Measurements from ENCODE around the gene KCTD16.

The KCTD16 gene

GRCh38 chr5:144352330-144352729 is 181.7 kb downstream of the KCTD16 start:
- DNase-seq, result no peak

DNA sequence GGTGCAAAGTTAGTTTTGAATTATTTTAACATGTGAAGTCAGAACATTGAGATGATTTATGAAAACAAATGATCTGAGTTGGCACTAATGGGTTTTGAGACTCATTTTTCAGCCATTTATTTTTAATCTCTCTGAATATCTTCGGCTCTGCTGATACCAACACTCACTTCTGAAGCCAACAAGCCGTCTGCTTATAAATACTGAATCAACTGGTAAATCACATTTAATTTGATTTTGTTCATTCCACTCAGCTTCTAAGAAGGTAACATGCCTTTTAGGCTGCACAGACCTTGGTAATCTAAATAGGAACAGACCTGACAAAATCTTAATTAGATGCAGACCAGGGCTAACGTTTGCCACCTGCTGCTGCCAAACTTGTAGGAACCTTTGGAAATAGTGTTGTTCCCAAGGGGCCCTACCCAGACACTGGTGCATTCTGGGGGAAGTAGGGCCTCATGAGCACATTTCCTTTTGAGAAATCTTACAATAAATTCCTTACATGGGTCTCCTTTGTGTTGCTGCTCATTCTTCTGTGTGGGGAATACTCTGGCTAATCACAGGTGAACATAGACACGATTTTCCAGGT is 182.2 kb downstream of the KCTD16 start:
- DNase-seq, result no peak

DNA sequence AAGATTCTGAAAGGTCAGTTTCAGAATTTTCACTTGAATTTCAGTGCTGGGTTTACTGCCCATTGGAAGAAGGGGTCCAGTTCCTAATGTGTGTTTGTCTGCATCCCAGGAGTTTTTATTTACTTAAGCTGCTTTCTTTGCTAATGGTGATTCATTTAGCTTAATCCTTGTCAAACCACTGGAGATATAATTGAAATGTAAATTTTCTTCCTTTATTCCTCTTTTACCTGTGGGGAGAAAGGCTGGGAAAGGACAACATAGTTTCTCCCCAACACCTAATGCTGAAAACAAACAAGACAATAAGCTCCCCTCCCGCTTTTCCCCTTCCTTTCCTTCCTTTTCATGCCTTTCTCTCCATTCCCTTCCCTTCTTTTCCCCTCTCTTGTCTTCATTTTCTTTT is 185.8 kb downstream of the KCTD16 start:
- no peak for DNase-seq

DNA sequence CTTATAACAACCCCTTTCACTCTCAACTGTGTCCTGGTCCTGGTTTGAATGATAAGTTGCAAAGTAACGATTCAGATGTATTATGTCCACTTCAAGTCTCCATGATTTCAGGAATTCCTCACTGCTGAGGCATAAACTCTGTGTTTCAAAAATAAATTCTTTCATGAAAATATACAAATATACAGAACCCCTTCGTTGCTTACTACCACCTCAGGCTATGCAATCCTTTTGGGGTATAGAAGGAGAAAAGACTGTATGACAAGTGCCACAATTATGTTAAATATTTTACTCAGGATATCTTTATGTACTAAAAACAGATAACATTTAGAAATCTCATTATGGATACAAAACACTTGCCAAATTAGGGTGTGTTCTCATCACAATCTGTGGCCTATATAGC is 190.7 kb downstream of the KCTD16 start:
- DNase-seq, result no peak

DNA sequence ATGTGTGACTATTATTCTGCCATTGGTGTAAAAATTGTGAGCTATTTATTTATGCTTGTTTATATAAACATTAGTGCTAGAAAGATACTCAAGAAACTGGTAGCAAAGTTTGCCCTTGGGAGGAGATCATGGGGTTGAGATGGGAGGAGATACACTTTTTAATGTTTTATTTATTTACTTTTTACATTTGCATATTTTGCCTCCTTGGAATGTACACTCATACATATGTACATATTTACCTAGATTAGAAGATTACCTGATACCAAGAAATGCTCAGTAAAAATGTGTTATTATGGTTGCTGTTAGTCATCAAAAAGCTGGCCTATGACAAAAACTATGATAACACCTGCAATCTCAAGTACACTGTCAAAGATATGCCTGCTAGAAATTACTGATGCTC is 195.2 kb downstream of the KCTD16 start:
- no peak for DNase-seq

DNA sequence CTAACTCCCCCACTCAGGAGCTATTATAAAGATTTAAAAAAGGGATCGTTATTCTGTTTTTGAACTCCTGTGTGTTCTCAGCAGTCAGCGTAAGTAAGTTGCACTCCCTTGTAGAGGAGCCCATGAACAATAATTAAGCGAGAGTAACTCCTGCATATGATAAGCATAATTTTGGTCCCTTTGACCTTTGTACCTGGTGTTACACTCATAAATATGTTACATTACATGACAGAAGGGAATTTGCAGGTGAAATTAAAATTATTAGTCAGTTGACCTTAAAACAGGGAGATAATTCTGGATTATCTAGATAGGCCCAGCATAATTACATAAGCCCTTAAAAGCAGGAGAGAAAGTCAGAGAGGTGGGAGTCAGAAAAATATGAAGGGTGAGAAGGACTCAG is 197.3 kb downstream of the KCTD16 start:
- no peak for DNase-seq

GRCh38 chr5:144368556-144368955 is 197.9 kb downstream of the KCTD16 start:
- DNase-seq, result no peak

DNA sequence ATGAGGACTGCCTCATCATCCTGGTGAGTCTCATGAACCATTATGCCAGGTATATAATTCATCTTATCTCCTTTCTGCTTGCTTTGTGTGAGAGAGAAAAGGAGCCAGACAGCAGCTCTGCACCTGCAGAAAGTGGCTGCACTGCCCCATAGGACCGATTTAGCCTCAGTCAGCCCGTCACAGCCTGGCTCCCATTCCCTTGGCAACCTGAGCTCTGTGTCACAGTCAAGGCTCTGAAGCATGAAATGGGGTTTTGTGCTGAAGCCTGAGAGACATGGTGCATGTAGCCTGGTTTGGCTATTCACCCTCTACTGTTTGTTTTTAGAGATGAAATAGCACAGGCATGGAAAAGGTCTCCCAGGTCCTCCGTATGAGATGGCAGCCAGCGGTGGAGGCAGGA is 198.3 kb downstream of the KCTD16 start:
- DNase-seq, result no peak

GRCh38 chr5:144370273-144370672 is 199.6 kb downstream of the KCTD16 start:
- DNase-seq, result no peak

- DNase-seq, result no peak
These were observed 204.0 kb downstream of the KCTD16 start for GRCh38 chr5:144374637-144375036.

DNA sequence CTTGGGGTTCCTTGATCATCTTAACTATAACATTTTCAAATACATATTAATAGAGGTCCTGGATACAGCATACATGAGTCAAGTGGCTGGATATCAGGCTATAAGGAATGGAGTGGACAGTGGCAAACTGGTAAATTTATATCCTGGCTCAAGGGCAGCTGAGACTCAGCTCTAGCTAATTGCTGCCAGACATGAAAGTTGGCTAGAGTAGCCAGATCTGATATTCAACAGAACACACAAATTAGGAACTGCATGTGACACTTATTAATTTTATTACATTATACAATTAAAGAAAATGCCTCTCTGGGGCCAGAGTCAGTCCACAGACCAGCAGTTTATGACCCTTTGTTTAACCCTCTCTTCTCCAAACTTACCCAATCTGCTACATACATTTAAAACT is 206.5 kb downstream of the KCTD16 start:
- no peak for DNase-seq

DNA sequence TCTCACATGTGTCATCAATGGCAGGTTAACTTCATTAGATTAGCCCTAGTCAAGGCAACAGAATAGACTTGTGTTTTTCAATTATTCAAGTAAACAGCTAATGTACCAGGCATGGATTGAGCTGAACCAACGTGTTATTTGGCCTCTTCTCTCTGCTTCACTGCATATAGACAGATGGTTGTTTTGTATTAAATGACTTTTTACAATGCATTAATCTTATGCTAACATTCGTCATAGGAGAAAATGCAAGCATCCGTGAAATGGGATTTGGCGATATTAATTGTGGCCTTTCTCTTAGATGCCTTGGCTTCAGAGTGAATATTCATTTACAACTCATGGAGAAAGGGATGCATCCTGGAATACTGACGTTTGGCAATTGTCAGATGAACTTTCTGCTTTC is 208.0 kb downstream of the KCTD16 start:
- no peak for DNase-seq

DNA sequence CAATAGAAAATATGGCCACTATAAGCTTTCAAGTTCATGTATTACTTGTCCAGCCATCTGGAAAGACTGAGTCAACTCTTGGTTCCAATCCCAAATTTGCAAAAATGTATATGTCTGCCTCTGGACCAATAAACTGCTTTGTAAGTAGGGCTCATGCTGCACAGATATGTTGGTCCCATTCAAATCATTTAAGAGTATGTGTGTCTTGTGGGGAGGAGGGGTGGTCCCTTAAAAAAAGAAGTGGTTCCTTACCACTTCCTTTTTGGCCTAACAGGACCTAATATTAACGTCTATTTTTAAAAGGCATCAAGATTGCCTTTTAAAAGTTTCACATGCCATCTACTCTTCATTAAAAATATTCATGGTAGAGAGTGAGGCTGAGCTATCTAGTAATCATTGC is 214.9 kb downstream of the KCTD16 start:
- no peak for DNase-seq

DNA sequence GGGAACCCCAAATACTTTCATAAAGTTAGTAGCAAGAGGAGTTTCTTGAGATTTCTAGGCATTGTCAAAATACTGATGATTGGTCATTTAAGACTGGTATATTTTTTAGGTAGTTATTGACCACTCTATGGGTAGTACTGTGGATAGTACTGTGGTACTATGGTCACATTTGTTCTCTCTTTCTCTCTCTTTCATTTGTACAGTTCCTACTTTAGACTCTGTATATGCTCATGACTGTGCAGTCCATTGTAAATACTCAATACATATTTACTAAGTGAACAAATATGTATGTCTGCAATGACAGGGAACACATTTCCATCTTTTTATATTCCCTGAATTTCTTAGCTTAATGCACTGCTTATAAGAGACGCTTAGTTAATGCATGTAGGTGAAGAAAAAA is 215.6 kb downstream of the KCTD16 start:
- no peak for DNase-seq

DNA sequence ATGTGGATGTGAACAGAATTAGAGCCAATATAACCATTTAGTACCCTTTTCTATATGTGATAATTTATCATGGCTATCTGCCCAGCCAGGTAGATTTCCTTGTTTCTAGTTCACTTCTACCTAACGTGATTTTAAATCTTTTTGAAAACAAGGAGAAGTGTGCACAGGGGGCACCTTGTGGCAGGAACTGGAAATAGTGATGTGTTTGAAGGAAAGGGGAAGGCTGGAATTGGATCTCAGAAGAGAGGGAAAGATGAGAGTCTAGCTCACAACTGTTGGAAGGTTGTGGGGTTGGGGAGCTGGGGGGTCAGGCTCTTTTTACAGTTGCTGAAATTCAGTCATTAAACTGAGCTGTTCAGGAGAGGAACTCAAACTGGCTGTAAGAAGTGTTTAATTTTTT is 219.5 kb downstream of the KCTD16 start:
- no peak for DNase-seq

GRCh38 chr5:144391044-144391443 is 220.4 kb downstream of the KCTD16 start:
- DNase-seq, result no peak

- DNase-seq, result no peak
These were observed 223.2 kb downstream of the KCTD16 start for GRCh38 chr5:144393641-144394435.

DNA sequence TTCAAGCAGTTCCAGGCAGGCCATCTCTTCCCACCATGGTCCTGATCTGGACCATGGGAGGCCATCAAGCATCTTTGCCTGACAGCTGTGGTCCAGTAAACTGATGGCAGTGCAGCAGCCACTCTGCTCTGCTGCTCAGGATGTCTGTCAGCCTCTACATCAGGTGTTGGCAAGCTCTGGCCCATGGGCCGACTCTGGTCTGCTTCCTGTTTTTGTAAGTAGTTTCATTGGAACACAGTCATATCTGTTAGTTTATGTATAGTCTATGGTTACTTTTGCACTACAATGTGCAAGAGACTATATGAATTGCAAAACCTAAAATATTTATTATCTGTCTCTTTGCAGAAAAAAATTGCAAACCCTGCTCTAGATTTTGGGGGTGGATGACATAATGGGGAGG is 225.0 kb downstream of the KCTD16 start:
- DNase-seq, result no peak

- no peak for DNase-seq
These were observed 232.4 kb downstream of the KCTD16 start for GRCh38 chr5:144403058-144403457.

DNA sequence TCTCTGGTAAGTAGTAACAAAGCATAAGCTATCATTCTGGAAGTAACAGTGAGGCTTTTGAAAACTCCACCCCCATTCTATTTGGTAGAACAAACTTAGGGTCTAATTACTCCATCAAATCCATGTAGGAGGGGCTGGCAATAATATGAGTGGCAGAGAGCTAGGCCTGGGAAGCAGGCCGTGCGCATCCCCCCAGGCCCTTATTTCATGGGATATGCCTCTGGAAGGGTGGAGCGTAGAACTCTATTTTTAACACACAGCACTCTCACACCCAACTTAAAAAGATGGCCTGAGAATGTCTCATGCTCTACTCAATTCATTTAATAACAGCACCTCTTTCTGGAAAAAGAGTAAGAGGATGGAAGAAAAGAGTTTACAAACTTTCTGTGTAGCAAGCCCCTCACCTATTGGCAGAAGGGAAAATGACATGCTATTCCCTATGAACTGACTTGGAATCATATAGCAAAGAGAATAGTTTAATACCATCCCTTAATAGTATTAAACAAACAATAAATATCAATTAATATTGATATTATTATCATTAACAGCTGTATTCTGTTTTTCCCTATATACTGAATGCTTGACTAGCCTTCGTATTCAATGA is 233.2 kb downstream of the KCTD16 start:
- no peak for DNase-seq

DNA sequence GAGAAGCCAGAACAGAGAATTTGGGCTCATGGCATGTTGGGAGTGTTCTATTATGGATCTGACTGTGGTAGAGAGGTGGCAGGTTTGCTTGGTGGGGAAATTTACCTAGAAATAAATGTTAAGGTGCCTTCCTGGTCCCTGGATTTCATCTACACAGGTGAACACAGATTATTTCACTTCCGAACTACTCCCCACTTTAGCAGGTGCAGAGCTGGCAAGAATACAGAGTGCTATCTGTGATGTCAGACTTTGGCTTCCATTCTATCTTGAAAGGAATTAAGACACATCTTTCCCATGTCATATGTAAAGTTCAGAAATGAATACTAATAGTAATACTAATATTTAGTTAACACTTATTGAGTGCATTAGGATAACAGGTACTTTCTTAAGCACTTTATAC is 234.0 kb downstream of the KCTD16 start:
- no peak for DNase-seq

GRCh38 chr5:144405991-144406390 is 235.3 kb downstream of the KCTD16 start:
- no peak for DNase-seq

DNA sequence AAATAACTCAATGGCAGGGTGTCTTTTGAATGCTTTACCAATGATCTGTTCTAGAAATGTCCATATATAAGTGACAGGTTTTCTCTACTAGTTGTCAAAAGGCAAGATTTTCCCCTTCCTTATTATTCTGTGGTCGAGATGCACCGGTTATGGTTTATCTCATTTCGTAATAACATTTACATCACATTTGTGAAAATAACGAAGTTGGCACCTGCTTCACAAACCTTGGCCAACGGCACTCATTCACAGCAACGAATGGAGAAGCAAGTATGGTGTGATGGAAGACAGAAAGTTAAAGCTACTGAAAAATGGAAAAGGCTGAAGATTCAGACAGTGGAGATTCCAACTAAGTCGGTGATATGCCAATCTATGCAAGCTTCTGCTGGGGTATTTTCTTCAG is 235.8 kb downstream of the KCTD16 start:
- no peak for DNase-seq

DNA sequence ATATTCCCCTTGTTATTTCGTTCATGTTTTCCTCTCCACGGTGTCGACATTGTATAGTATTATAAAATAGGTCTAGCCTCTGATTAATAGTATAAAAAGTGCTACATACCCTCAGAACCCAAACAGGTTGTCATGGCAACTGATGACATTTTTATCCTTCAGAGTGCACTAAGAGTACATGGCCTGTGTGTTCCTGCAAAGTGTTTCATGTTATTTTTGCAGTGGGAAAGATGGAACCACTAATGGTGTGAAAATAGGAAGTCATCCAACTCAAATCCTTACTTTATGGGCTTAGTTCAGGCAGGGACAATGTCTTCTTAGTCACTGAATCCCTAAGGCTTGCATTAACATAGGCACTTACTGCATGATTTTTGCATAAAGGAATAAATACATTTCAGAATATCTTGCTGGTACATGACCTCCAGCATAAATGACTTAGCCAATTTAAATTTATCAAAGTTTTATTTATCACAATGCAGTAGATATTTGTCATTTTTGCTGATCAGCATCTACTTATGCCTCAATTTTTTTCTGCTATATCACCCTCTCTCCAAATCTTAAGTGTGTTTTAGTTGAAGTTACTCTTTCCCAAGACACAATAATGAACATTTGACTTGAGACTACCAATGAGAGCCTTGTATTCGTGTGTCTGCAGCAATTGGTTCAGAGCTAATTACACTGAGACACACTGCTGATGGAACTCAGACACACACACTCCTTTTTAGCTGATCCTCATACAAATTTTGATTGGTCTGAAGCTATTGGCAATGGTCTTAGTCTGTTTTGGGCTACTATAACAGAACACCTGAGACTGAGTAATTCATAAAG is 243.7 kb downstream of the KCTD16 start:
- DNase-seq, result no peak

Measured in suppressor macrophage treated with lipopolysaccharide for 1 hour (primary cell).